MM.1S (cell line): Measurements from ENCODE around the gene GLTPD2.

Source experiments
- DNase-seq: peaks from one replicate; pipeline ENCODE4 v3.0.0-alpha.2; 2015
- H2AFZ ChIP-seq: fragments of 300-600 bp; sonication (generic); 2 replicates; pipeline ENCODE4 v1.6.0; 2016; ENCODE audit warnings: antibody characterized with exemption, low read length
- H3F3A ChIP-seq: fragments of 300-600 bp; sonication (generic); 2 replicates; pipeline ENCODE4 v1.6.1; 2016; ENCODE audit warnings: mild to moderate bottlenecking, antibody characterized with exemption, low read length, moderate library complexity, mixed read lengths; ENCODE audit not compliant: insufficient read depth
- H3K27ac ChIP-seq: fragments of 300-600 bp; sonication (generic); 2 replicates; pipeline ENCODE4 v1.5.1; 2016; ENCODE audit warnings: mild to moderate bottlenecking, low read length
- H3K27me3 ChIP-seq: fragments of 300-600 bp; sonication (generic); replicated peaks from 2 replicates; pipeline ENCODE4 v1.6.0; 2016; ENCODE audit warnings: low read length; ENCODE audit not compliant: insufficient read depth
- H3K36me3 ChIP-seq: fragments of 300-600 bp; sonication (generic); replicated peaks from 2 replicates; pipeline ENCODE4 v1.6.1; 2016; ENCODE audit warnings: mild to moderate bottlenecking, low read length, mixed read lengths; ENCODE audit not compliant: insufficient read depth
- H3K4me1 ChIP-seq: fragments of 300-600 bp; sonication (generic); 2 replicates; pipeline ENCODE4 v1.6.1; 2016; ENCODE audit warnings: low read length, mixed read lengths
- H3K4me2 ChIP-seq: fragments of 300-600 bp; sonication (generic); 2 replicates; pipeline ENCODE4 v1.6.0; 2016; ENCODE audit warnings: low read depth, low read length
- H3K4me3 ChIP-seq: fragments of 300-600 bp; sonication (generic); 2 replicates; pipeline ENCODE4 v1.5.1; 2016; ENCODE audit warnings: low read length, mixed read lengths
- H3K79me2 ChIP-seq: fragments of 300-600 bp; sonication (generic); 2 replicates; pipeline ENCODE4 v1.6.1; 2016; ENCODE audit warnings: mixed run types, low read length, mixed read lengths
- H3K9ac ChIP-seq: fragments of 300-600 bp; sonication (generic); 2 replicates; pipeline ENCODE4 v1.6.1; 2016; ENCODE audit warnings: low read length, mixed read lengths
- H3K9me2 ChIP-seq: fragments of 300-600 bp; sonication (generic); replicated peaks from 2 replicates; pipeline ENCODE4 v1.6.1; 2016; ENCODE audit warnings: mild to moderate bottlenecking, low read length, mixed read lengths; ENCODE audit not compliant: insufficient read depth
- H3K9me3 ChIP-seq: fragments of 300-600 bp; sonication (generic); replicated peaks from 2 replicates; pipeline ENCODE4 v1.6.1; 2016; ENCODE audit warnings: mild to moderate bottlenecking, low read length, mixed read lengths; ENCODE audit not compliant: insufficient read depth
- H4K20me1 ChIP-seq: fragments of 300-600 bp; sonication (generic); 2 replicates; pipeline ENCODE4 v1.6.1; 2016; ENCODE audit warnings: mild to moderate bottlenecking, low read length, moderate library complexity, mixed read lengths; ENCODE audit not compliant: insufficient read depth
- CTCF ChIP-seq: fragments of 300-600 bp; sonication (generic); IDR thresholded peaks from 2 replicates; pipeline ENCODE4 v1.5.1; 2016; ENCODE audit warnings: antibody characterized with exemption, low read length, mixed read lengths
- EZH2 ChIP-seq: fragments of 300-600 bp; sonication (generic); optimal IDR thresholded peaks from 2 replicates; pipeline ENCODE3; 2017; ENCODE audit warnings: low read depth, mild to moderate bottlenecking, antibody characterized with exemption, low read length, mixed read lengths
- EZH2phosphoT487 ChIP-seq: fragments of 300-600 bp; sonication (generic); IDR thresholded peaks from 2 replicates; pipeline ENCODE4 v1.6.1; 2018; ENCODE audit warnings: antibody characterized with exemption, low read length

The GLTPD2 gene

GRCh38 chr17:4806456-4806776 lies 17.7 kb downstream of the GLTPD2 start:
- Histone ChIP-seq H3K27ac (no peak overlapping the region), H3K4me3 (peak overlapping the region; percentile 75), H3K79me2 (no peaks in the 10 kb centered on the region), H3K27me3 (no peaks in the 10 kb centered on the region), H3F3A (no peaks in the 10 kb centered on the region; the same call in 1 of the 2 replicates), H4K20me1 (no peaks in the 10 kb centered on the region), H3K9me2 (no peaks in the 10 kb centered on the region), H3K36me3 (no peaks in the 10 kb centered on the region), H2AFZ (peak overlapping the region; percentile 74), H3K9me3 (no peaks in the 10 kb centered on the region), H3K4me2 (peak overlapping the region; percentile 80), H3K4me1 (peaks cover 1% of the 10 kb centered on the region), H3K9ac (peak overlapping the region; percentile 54; the same call in 1 of the 2 replicates)
- TF ChIP-seq EZH2 (no peak), CTCF (no peak), EZH2phosphoT487 (no peak)
- no peak for DNase-seq

DNA sequence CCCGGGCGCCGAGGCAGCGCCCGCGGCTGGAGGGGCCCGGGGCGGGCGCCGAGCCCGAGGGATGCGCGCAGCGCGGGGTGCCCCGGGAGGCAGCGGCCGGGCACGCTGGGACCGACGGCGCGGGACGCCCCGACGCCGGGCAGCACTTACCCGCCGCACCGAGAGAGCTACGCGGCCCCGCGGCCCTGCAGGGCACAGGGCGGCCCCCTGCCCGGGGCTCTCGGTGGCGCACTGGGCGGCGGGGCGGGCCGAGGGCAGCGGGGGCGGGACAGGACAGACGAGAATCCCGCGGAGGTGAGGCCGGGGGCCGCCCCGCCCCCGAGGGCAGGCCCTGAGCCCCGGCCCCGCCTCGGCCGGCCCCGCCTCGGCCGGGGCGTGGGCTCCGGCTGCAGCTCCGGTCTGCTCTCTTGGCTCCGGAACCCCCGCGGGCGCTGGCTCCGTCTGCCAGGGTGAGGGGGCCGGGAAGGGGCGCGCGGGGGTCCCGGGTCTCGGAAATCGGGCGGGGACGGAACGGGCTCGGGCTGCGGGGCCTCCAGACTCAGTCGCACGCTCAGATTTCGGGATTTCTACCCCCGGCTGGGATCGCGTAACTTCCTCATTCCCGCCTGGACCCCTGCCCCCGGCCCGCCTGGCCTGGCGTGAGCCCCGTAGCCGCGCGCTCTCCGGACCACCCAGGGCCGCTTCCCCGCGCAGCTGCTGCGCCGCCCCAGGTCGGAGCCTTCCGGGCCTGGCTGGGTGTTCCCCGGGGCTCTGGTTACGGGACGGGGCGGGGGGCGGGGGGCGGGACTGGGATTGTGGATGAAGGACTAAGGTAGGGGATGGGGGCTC lies 18.2 kb downstream of the GLTPD2 start, which contains the start of gene PLD2:
Gene PLD2, plus strand, starts transcription at position 376 of the 828 bp plus-strand sequence. CDS start 621 bp downstream, outside the sequence.
- peak within 1 kb of the TSS; percentile 89 for H2AFZ ChIP-seq
- H3F3A ChIP-seq, result no peaks in the 10 kb centered on the region; the same call in 1 of the 2 replicates
- no peak within 1 kb of the TSS for H3K27ac ChIP-seq
- no peaks in the 10 kb centered on the region for H3K36me3 ChIP-seq
- no peaks in the 10 kb centered on the region for H3K9me2 ChIP-seq
- H3K9me3 ChIP-seq, result no peaks in the 10 kb centered on the region
- H3K4me2 ChIP-seq, result peak within 1 kb of the TSS; percentile 86
- H3K27me3 ChIP-seq, result no peaks in the 10 kb centered on the region
- peak; percentile 92 for DNase-seq
- no peak for TF ChIP-seq EZH2
- no peak for TF ChIP-seq EZH2phosphoT487
- TF ChIP-seq CTCF, result no peak
- no peaks in the 10 kb centered on the region for H3K79me2 ChIP-seq
- H4K20me1 ChIP-seq, result no peaks in the 10 kb centered on the region
- H3K4me3 ChIP-seq, result peak within 1 kb of the TSS; percentile 76
- peak within 1 kb of the TSS; percentile 72 for H3K9ac ChIP-seq
- H3K4me1 ChIP-seq, result no peaks in the 10 kb centered on the region

- Histone ChIP-seq H2AFZ (peak overlapping the region; percentile 89; the same call in 1 of the 2 replicates), H3K4me1 (no peaks in the 10 kb centered on the region), H3K79me2 (no peaks in the 10 kb centered on the region), H3K4me3 (peak overlapping the region; percentile 76), H3K4me2 (peak overlapping the region; percentile 86), H3K9me3 (no peaks in the 10 kb centered on the region), H3F3A (no peaks in the 10 kb centered on the region; the same call in 1 of the 2 replicates), H3K9ac (peak overlapping the region; percentile 72; the same call in 1 of the 2 replicates), H3K36me3 (no peaks in the 10 kb centered on the region), H3K27ac (no peak overlapping the region), H3K27me3 (no peaks in the 10 kb centered on the region), H4K20me1 (no peaks in the 10 kb centered on the region), H3K9me2 (no peaks in the 10 kb centered on the region)
- TF ChIP-seq CTCF (no peak), EZH2phosphoT487 (no peak), EZH2 (no peak)
- no peak for DNase-seq
Observed at GRCh38 chr17:4807605-4808377, 19.0 kb downstream of the GLTPD2 start.
